HG02884 (cell line): ENCODE measurements around the gene HK1.

Source experiments
- ATAC-seq: cut with Tn5 transposase; IDR thresholded peaks from one replicate; pipeline ENCODE4 v1.9.1; 2021; ENCODE audit warnings: mild to moderate bottlenecking, moderate library complexity; ENCODE audit not compliant: unreplicated experiment

HK1 gene

GRCh38 chr10:69415951-69416350, 137.7 kb downstream of the HK1 start:
- ATAC-seq: no peak

- ATAC-seq: no peak
These were observed 138.4 kb downstream of the HK1 start, which contains the start of gene TACR2 for GRCh38 chr10:69416695-69417094. Gene TACR2 (minus strand): TSS chr10:69416918. CDS start chr10:69416323, 595 bp downstream.

GRCh38 chr10:69417542-69417941, 139.2 kb downstream of the HK1 start:
- ATAC-seq: no peak

- no peak for ATAC-seq
These were observed 139.9 kb downstream of the HK1 start for GRCh38 chr10:69418052-69418752.

- no peak for ATAC-seq
These were observed 140.9 kb downstream of the HK1 start for GRCh38 chr10:69419096-69419743.

GRCh38 chr10:69419744-69420126, 141.4 kb downstream of the HK1 start:
- ATAC-seq: no peak

- no peak for ATAC-seq
These were observed 143.5 kb downstream of the HK1 start for GRCh38 chr10:69421611-69422308.

GRCh38 chr10:69422676-69423075, 144.4 kb downstream of the HK1 start:
- ATAC-seq: no peak

- ATAC-seq: no peak
These were observed 146.7 kb downstream of the HK1 start for GRCh38 chr10:69425041-69425440.

GRCh38 chr10:69425511-69426298, 147.4 kb downstream of the HK1 start:
- ATAC-seq: no peak

GRCh38 chr10:69426376-69426727, 148.1 kb downstream of the HK1 start:
- no peak for ATAC-seq

GRCh38 chr10:69428165-69428564, 149.9 kb downstream of the HK1 start:
- ATAC-seq: no peak

GRCh38 chr10:69434169-69434568, 155.9 kb downstream of the HK1 start:
- no peak for ATAC-seq

GRCh38 chr10:69434926-69435325, 156.6 kb downstream of the HK1 start:
- no peak for ATAC-seq

GRCh38 chr10:69435966-69436520, 157.7 kb downstream of the HK1 start:
- ATAC-seq: no peak

GRCh38 chr10:69437321-69438259, 159.3 kb downstream of the HK1 start:
- no peak for ATAC-seq

- ATAC-seq: no peak
These were observed 160.4 kb downstream of the HK1 start for GRCh38 chr10:69438536-69439349.

GRCh38 chr10:69439350-69439739, 161.0 kb downstream of the HK1 start:
- no peak for ATAC-seq
